ENCODE measurements around the gene ENO2. TPM values are rescaled to one million over a fixed set of nuclear protein-coding genes. Genes with fewer than 3 reads are reported as not detected.
"Not testable (repeated sequence)": the region's sequence is repeated elsewhere in the genome, so short reads cannot be mapped to it uniquely, and the experiment has no call there.

The ENO2 gene
- total and polyA plus RNA-seq, 3 donors from 2014 or later, result 8.8 to 14.3 (median 8.9) TPM

DNA sequence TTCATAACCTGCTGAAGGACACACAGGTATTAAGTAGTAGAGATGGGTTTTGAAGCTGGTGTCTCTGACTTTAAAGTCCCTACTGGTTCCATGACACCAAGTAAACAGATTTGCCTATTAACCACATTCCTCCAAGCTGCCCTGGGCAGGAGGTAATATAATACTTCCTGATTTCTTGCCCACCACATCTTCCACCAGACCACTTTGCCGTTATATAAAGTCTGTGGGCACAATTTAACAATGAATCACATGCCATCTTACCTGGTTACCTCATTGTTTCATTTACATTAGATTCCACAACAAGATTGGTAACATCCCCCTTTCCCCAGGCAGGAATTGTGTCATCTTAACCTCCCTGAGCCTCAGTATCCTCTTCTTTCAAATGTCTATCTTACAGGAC is 10.7 kb upstream of the ENO2 start:
- no peak overlapping the region for H3K27ac ChIP-seq
- H3K36me3 ChIP-seq (ENCODE audit: low read depth, missing control alignments), result no peaks in the 10 kb centered on the region
- TF ChIP-seq, protein P1, sequence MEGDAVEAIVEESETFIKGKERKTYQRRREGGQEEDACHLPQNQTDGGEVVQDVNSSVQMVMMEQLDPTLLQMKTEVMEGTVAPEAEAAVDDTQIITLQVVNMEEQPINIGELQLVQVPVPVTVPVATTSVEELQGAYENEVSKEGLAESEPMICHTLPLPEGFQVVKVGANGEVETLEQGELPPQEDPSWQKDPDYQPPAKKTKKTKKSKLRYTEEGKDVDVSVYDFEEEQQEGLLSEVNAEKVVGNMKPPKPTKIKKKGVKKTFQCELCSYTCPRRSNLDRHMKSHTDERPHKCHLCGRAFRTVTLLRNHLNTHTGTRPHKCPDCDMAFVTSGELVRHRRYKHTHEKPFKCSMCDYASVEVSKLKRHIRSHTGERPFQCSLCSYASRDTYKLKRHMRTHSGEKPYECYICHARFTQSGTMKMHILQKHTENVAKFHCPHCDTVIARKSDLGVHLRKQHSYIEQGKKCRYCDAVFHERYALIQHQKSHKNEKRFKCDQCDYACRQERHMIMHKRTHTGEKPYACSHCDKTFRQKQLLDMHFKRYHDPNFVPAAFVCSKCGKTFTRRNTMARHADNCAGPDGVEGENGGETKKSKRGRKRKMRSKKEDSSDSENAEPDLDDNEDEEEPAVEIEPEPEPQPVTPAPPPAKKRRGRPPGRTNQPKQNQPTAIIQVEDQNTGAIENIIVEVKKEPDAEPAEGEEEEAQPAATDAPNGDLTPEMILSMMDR (IDR thresholded peaks at IDR 0.05), result no peak
- TF ChIP-seq POLR2A (IDR thresholded peaks at IDR 0.05), result no peak

DNA sequence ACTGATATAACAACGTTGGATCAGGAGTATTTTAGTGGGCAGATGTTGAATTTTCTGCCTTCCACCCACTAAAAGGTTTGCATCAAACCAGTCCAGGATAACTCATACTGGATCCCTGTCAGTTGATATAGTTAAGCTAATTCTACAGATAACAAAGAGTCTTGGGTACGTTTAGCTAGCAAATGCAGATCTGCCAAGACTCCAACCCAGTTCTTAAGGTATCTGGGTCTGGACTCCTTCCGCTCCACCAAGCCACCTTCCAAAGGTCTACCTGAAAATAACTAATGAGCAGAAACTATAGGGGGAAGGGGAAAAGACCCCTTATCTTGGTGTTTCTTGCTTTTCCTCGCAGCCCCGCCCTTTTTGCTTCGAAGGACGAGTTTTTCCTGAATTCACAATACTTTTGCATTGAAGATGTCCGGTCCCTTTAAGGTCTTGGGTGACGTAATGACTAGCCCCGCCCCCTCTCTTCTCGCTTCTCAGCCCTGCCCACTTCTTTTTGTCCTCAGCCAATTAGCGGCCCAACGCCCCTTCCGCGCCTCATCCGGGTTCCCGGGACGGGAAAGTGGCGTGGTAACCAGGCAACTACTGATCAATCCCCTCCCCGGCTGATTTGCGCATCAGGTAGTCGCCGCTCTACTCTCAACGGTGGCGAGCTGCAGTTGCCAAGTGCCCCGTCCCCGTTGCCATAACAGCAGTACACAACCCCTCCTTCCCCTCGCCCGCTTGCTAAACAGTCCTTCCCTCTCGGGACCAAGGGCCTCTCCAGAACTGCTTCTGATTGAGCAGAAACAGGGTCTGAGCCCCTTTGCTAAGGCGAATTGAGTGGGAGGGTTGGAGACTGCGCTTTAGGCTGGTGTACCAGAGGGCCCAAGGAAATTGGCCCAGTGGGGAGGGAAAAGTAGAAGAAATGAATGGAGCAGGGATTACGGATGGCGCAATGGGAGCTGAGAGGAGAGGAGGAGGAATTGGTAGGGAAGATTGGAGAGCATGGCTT is 9.8 kb upstream of the ENO2 start, which contains the start of gene LRRC23:
TSS of gene LRRC23 (plus strand) at position 543 of the 997 bp plus-strand sequence. CDS start 812 bp downstream, outside the sequence.
- Histone ChIP-seq H3K27ac (peak within 1 kb of the TSS; percentile 9 to 81), H3K9me3 (no peaks in the 10 kb centered on the region), H3K27me3 (no peaks in the 10 kb centered on the region), H3K4me1 (peaks cover 13% of the 10 kb centered on the region), H3K4me3 (peak within 1 kb of the TSS; percentile 63 to 76), H3K36me3 (ENCODE audit: low read depth, missing control alignments) (no peaks in the 10 kb centered on the region)
- TF ChIP-seq, protein P1 (IDR thresholded peaks at IDR 0.05), result no peak
- no peak for TF ChIP-seq POLR2A (IDR thresholded peaks at IDR 0.05)
- 4% methylated on average over 31 to 34 of the region's 34 CpGs for WGBS, 2 donors
- intact Hi-C loops (cut with DNase I; ENCODE audit: low total_unique reads), result no loop called here
- peak; percentile 99 for DNase-seq

More for the DNA sequence above, 10.7 kb upstream of the ENO2 start:
- Histone ChIP-seq H3K4me3 (no peak overlapping the region), H3K27me3 (no peaks in the 10 kb centered on the region), H3K4me1 (peaks cover 13% of the 10 kb centered on the region), H3K9me3 (no peaks in the 10 kb centered on the region)
- WGBS, 2 donors, result 74 to 75% methylated on average over 1 of the region's 1 CpG
- DNase-seq, result no peak
- intact Hi-C loops (cut with DNase I; ENCODE audit: low total_unique reads), result no loop called here

DNA sequence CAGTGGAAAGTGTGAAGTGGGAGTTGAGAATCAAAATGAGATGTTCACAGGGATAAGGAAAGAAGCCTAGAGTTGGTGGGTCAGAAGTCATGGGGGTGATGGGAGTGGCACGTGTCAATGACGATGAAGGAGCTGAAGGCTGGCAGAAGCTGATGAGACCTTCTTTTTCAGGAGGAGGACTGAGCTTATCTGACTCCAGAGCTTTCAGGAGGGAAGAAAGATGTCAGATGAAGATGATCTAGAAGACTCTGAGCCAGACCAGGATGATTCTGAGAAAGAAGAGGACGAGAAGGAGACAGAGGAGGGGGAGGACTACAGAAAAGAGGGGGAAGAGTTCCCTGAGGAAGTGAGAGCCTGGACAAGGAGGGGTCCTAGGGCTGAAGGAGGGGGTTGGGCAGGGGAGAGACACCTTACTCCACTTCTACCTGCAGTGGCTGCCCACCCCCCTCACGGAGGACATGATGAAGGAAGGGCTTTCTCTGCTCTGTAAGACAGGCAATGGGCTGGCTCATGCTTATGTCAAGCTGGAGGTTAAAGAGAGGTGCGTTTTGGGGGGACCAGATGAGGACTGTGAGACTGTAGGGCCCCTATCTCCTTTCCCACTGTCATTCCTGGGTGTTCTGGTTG is 8.9 kb upstream of the ENO2 start:
- TF ChIP-seq, protein P1 (IDR thresholded peaks at IDR 0.05), result no peak
- no peak for TF ChIP-seq POLR2A (IDR thresholded peaks at IDR 0.05)
- Histone ChIP-seq H3K4me3 (peak overlapping the region; percentile 63 to 76), H3K27ac (no peak overlapping the region), H3K36me3 (ENCODE audit: low read depth, missing control alignments) (no peaks in the 10 kb centered on the region), H3K4me1 (peaks cover 13% of the 10 kb centered on the region), H3K9me3 (no peaks in the 10 kb centered on the region), H3K27me3 (no peaks in the 10 kb centered on the region)
- WGBS, 2 donors, result 51 to 64% methylated on average over 5 of the region's 5 CpGs
- intact Hi-C loops (cut with DNase I; ENCODE audit: low total_unique reads), result no loop called here
- no peak for DNase-seq

DNA sequence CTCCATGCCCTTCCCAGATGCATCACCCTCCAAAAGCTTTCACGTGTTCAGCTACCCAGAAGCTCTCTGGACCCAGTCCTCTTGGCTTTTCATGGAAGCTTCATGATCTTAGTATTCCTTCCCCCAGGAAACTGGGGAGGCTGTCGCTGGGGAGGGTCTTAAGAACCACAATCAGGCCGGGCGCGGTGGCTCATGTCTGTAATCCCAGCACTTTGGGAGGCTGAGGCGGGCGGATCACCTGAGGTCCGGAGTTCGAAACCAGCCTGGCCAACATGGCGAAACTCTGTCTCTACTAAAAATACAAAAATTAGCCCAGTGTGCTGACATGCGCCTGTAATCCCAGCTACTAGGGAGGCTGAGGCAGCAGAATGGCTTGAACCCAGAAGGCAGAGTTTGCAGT is 6.2 kb upstream of the ENO2 start:
- DNase-seq; H3K27ac ChIP-seq; H3K4me3 ChIP-seq; H3K27me3 ChIP-seq; H3K36me3 ChIP-seq (ENCODE audit: low read depth, missing control alignments); intact Hi-C loops (cut with DNase I; ENCODE audit: low total_unique reads); H3K9me3 ChIP-seq: not testable (repeated sequence)
- WGBS, 2 donors, result 96% methylated on average over 9 to 11 of the region's 11 CpGs
- H3K4me1 ChIP-seq, result peaks cover 13% of the 10 kb centered on the region

DNA sequence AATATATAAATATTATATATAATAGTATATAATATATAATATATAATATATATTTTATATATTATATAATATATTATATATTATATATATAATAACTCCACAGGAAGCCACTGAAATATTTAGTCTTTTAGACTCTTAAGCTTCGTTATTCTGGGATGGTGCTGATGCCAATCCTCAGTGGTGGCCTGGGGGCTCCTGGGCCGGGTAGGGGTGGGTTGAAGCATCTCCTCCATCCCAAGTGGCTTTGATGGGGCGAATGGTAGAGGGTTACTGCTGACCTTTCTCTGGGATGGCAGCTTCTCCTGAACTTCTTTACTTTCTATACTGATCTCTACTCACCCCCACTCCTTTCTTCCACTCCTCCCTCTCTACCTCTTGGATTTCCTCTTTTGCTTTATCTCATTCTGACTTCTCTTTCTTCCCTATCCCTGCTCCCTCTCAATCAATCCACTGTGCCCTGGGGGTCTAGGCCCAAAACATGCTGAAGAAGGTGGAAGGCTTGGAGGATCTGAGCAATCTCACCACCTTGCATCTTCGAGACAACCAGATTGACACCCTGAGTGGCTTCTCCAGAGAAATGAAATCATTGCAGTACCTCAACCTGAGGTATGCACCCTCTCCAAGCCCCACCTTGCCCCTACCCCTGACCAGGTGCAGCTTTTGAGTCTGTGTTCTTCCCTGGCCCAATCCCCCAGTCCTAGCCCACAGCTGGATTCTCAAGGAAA is 4.8 kb upstream of the ENO2 start:
- intact Hi-C loops (cut with DNase I; ENCODE audit: low total_unique reads), result no loop called here
- no peak for DNase-seq
- WGBS, 2 donors, result 90 to 91% methylated on average over 4 of the region's 4 CpGs
- TF ChIP-seq, protein P1 (IDR thresholded peaks at IDR 0.05), result no peak
- TF ChIP-seq POLR2A (IDR thresholded peaks at IDR 0.05), result no peak
- Histone ChIP-seq H3K4me3 (no peak overlapping the region), H3K27me3 (no peaks in the 10 kb centered on the region), H3K27ac (no peak overlapping the region), H3K36me3 (ENCODE audit: low read depth, missing control alignments) (no peaks in the 10 kb centered on the region), H3K9me3 (no peaks in the 10 kb centered on the region), H3K4me1 (peaks cover 13% of the 10 kb centered on the region)
